ENCODE results near the gene CORIN. TPM values are rescaled to one million over a fixed set of nuclear protein-coding genes. Genes with fewer than 3 reads are reported as not detected.

Gene CORIN
- total and polyA plus RNA-seq, 4 donors = 0.15 to 9.1 (median 1.0) TPM

- 64 to 84% methylated on average over 4 of the region's 4 CpGs for whole genome bisulfite sequencing, 2 donors
- Histone ChIP-seq H3K9me3 (ENCODE audit: control insufficient read depth in 4 of 4, insufficient read depth in 3 of 4, low read length in 3 of 4) (peaks cover 0 to 2% (median 0%) of the 10 kb centered on the region in 4 donors), H3K36me3 (ENCODE audit: control insufficient read depth in 4 of 4, insufficient read depth in 4 of 4, low read length in 4 of 4) (no peaks in the 10 kb centered on the region), H3K27me3 (ENCODE audit: control insufficient read depth in 3 of 3, insufficient read depth in 3 of 3, low read length in 2 of 3) (no peaks in the 10 kb centered on the region), H3K9ac (ENCODE audit: insufficient read depth in 1 of 2, low read length in 2 of 2) (no peak overlapping the region), H3K4me1 (ENCODE audit: control insufficient read depth in 5 of 5, insufficient read depth in 5 of 5, low read length in 5 of 5) (no peaks in the 10 kb centered on the region), H3K4me3 (no peak overlapping the region), H3K27ac (ENCODE audit: low read depth in 1 of 2, low read length in 1 of 2) (no peak overlapping the region)
- DNase-seq (no peak), ATAC-seq (ENCODE audit: insufficient read depth, low FRiP score) (no peak)
- no peak for TF ChIP-seq CTCF (IDR thresholded peaks at IDR 0.05; ENCODE audit: control extremely low read depth, extremely low read depth)
Observed at GRCh38 chr4:47612116-47613023, 225.5 kb downstream of the CORIN start.

- Histone ChIP-seq H3K27me3 (ENCODE audit: control insufficient read depth in 3 of 3, insufficient read depth in 3 of 3, low read length in 2 of 3) (no peaks in the 10 kb centered on the region), H3K27ac (ENCODE audit: low read depth in 1 of 2, low read length in 1 of 2) (no peak overlapping the region), H3K9ac (ENCODE audit: insufficient read depth in 1 of 2, low read length in 2 of 2) (no peak overlapping the region), H3K36me3 (ENCODE audit: control insufficient read depth in 4 of 4, insufficient read depth in 4 of 4, low read length in 4 of 4) (peaks cover 0 to 2% (median 0%) of the 10 kb centered on the region in 4 donors), H3K4me3 (no peak overlapping the region), H3K9me3 (ENCODE audit: control insufficient read depth in 4 of 4, insufficient read depth in 3 of 4, low read length in 3 of 4) (peaks cover 0 to 3% (median 1%) of the 10 kb centered on the region in 4 donors), H3K4me1 (ENCODE audit: control insufficient read depth in 5 of 5, insufficient read depth in 5 of 5, low read length in 5 of 5) (no peaks in the 10 kb centered on the region)
- DNase-seq = no peak
- ATAC-seq (ENCODE audit: insufficient read depth, low FRiP score) = no peak
- 91 to 93% methylated on average over 3 of the region's 3 CpGs for WGBS, 2 donors
- no peak for TF ChIP-seq CTCF (IDR thresholded peaks at IDR 0.05; ENCODE audit: control extremely low read depth, extremely low read depth)
Observed at GRCh38 chr4:47606482-47606881, 231.4 kb downstream of the CORIN start.

DNA sequence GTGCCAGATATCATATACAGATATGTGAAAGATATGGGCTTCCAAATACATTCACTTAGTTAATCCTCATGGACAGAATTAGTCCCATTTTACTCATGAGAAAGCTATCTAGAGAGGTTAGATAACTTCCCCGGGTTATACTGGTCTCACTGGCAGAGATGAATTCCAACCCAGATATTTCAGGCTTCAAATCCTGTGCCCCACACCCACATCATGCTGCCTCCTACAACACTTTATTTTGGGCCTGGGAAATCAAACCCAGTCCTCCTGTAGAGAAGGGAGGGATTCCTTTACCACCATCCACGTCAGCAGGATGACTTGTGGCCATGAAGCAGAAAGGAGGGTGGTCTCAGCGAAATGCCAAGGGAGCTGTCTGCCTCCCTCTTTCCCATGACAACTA is 239.0 kb downstream of the CORIN start:
- no peak overlapping the region for H3K27ac ChIP-seq (ENCODE audit: low read depth in 1 of 2, low read length in 1 of 2)
- WGBS, 2 donors = 88 to 92% methylated on average over 3 of the region's 3 CpGs
- DNase-seq = no peak
- peaks cover 0 to 6% (median 2%) of the 10 kb centered on the region in 4 donors for H3K9me3 ChIP-seq (ENCODE audit: control insufficient read depth in 4 of 4, insufficient read depth in 3 of 4, low read length in 3 of 4)
- peaks cover 0 to 7% (median 4%) of the 10 kb centered on the region in 4 donors for H3K36me3 ChIP-seq (ENCODE audit: control insufficient read depth in 4 of 4, insufficient read depth in 4 of 4, low read length in 4 of 4)
- H3K27me3 ChIP-seq (ENCODE audit: control insufficient read depth in 3 of 3, insufficient read depth in 3 of 3, low read length in 2 of 3) = no peaks in the 10 kb centered on the region
- H3K4me3 ChIP-seq = no peak overlapping the region
- no peak overlapping the region for H3K9ac ChIP-seq (ENCODE audit: insufficient read depth in 1 of 2, low read length in 2 of 2)
- H3K4me1 ChIP-seq (ENCODE audit: control insufficient read depth in 5 of 5, insufficient read depth in 5 of 5, low read length in 5 of 5) = no peaks in the 10 kb centered on the region
- no peak for ATAC-seq (ENCODE audit: insufficient read depth, low FRiP score)
- no peak for TF ChIP-seq CTCF (IDR thresholded peaks at IDR 0.05; ENCODE audit: control extremely low read depth, extremely low read depth)

Measured in lung (tissue), 12 donors.